Measurements from ENCODE around the gene PLEKHM3.
A peak's percentile ranks its signal among the peaks of the same experiment; 100 is the strongest.

Gene PLEKHM3

GRCh38 chr2:208042450-208042849 is 17.1 kb upstream of the PLEKHM3 start:
- TF ChIP-seq EP300 (IDR thresholded peaks at IDR 0.05; ENCODE audit: borderline replicate concordance) (no peak), ZBTB7A (IDR thresholded peaks at IDR 0.05; ENCODE audit: low read depth) (no peak), YY1 (IDR thresholded peaks at IDR 0.05; ENCODE audit: low read depth) (no peak)
- TF ChIP-seq, protein P1, sequence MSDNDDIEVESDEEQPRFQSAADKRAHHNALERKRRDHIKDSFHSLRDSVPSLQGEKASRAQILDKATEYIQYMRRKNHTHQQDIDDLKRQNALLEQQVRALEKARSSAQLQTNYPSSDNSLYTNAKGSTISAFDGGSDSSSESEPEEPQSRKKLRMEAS (IDR thresholded peaks at IDR 0.05): no peak

GRCh38 chr2:208042041-208042440 is 16.7 kb upstream of the PLEKHM3 start:
- TF ChIP-seq CREB1 (IDR thresholded peaks at IDR 0.05; ENCODE audit: low read depth) (no peak), EP300 (IDR thresholded peaks at IDR 0.05; ENCODE audit: borderline replicate concordance) (no peak)
- TF ChIP-seq, protein P1 (IDR thresholded peaks at IDR 0.05): no peak
- TF ChIP-seq, protein P2, sequence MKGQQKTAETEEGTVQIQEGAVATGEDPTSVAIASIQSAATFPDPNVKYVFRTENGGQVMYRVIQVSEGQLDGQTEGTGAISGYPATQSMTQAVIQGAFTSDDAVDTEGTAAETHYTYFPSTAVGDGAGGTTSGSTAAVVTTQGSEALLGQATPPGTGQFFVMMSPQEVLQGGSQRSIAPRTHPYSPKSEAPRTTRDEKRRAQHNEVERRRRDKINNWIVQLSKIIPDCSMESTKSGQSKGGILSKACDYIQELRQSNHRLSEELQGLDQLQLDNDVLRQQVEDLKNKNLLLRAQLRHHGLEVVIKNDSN (IDR thresholded peaks at IDR 0.05): no peak

DNA sequence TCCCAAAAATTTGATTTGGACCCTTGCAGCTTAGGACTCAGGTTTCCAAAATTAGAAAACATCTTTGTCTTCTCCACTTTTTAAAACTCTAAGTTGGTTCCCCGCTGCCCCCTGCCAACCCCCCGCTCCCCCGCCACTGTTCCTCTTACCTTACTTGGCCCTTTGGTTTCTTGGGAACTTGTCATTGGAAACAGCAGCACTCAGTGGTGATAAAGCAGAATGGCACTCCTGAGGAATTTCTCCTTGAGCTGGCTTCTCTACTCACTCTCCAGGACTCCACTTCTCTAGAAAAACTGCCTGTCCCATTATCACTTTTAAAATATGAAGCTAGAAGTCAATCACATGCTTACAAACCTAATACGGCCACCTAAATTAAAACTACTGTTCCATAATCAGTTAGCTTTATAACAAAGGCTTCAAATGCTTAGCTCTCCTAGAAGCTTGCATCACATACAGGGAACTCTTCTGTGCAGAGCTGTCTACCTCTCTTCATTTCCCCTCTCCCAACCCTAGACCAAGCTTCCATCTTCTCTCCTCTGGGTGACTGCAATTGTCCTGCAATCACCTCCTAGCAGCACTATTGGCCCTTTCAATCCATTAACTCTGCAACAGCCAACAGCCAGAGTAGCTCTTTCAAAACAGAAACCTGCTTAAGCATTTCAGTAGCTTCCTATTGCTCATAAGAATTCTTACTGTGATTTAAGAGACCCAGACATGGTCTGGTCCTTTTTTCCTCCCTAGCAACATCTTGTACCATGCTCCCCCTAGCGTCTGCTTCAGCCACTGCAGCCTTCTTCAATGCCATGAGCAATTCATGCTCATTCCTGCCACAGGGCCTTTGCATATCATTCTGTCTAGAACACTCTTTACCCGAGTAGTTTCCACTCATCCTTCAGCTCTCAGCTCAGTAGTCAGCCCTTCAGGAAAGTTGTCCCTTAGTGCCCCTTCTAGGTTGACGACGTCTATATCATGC is 15.2 kb upstream of the PLEKHM3 start:
- TF ChIP-seq YY1 (IDR thresholded peaks at IDR 0.05; ENCODE audit: low read depth): no peak
- TF ChIP-seq CREB1 (IDR thresholded peaks at IDR 0.05; ENCODE audit: low read depth): no peak
- TF ChIP-seq ZBTB7A (IDR thresholded peaks at IDR 0.05; ENCODE audit: low read depth): no peak
- TF ChIP-seq, protein P2 (IDR thresholded peaks at IDR 0.05): no peak
- no peak for TF ChIP-seq CEBPB (IDR thresholded peaks at IDR 0.05)
- TF ChIP-seq RAD21 (IDR thresholded peaks at IDR 0.05; ENCODE audit: low read depth): peak; percentile 71
- TF ChIP-seq EP300 (IDR thresholded peaks at IDR 0.05; ENCODE audit: borderline replicate concordance): no peak
- 0 out of 2 replicates have a peak, but pooled peaks have one; percentile 11 for TF ChIP-seq TEAD4 (IDR thresholded peaks at IDR 0.05)

DNA sequence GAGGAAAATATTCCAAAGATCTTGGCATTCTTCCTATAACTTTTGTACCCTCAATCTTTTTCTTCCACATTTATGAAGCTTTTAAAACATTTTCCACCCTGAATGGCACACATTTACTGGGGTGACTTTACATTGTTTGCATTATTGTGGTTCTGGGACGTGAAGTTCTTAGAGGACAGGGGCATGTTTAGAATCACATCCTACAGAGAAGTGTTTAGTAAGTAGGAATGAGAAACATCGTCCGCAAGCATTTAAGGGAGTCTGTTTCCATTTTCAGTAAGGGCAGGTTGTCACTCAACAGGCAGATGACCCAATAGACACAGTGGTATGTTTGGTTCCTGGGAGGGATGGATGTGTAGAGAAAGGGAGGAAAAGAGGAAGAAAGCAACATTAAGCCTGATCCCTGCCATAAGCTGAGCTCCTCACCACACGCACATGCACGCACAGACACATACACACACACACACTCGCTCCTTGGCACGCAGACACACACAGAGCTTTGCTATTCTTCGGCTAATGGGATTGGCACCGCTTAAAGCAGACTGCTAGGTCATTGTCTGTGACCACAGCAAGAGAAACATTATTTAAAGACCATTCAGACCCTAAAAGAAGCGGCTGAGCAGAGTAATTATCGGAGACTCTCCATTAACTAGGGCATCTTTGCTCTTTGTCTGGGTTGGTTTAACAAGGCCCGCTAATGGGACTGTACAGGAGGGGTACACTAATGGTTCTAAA is 14.2 kb upstream of the PLEKHM3 start:
- no peak for TF ChIP-seq NFIC (IDR thresholded peaks at IDR 0.05)
- no peak for TF ChIP-seq REST (IDR thresholded peaks at IDR 0.05; ENCODE audit: low read depth)
- no peak for TF ChIP-seq CREB1 (IDR thresholded peaks at IDR 0.05; ENCODE audit: low read depth)
- no peak for TF ChIP-seq TEAD4 (IDR thresholded peaks at IDR 0.05)
- TF ChIP-seq, protein P2 (IDR thresholded peaks at IDR 0.05): no peak
- TF ChIP-seq CEBPB (IDR thresholded peaks at IDR 0.05): no peak
- TF ChIP-seq TAF1 (IDR thresholded peaks at IDR 0.05; ENCODE audit: low read depth): no peak
- TF ChIP-seq TCF12 (IDR thresholded peaks at IDR 0.05; ENCODE audit: low read depth): no peak
- TF ChIP-seq ZBTB7A (IDR thresholded peaks at IDR 0.05; ENCODE audit: low read depth): no peak
- TF ChIP-seq EGR1 (IDR thresholded peaks at IDR 0.05): no peak
- no peak for TF ChIP-seq FOXM1 (IDR thresholded peaks at IDR 0.05; ENCODE audit: borderline replicate concordance, low read depth)
- TF ChIP-seq, protein P1 (IDR thresholded peaks at IDR 0.05): no peak
- TF ChIP-seq EP300 (IDR thresholded peaks at IDR 0.05; ENCODE audit: borderline replicate concordance): no peak
- no peak for TF ChIP-seq RAD21 (IDR thresholded peaks at IDR 0.05; ENCODE audit: low read depth)
- no peak for TF ChIP-seq YY1 (IDR thresholded peaks at IDR 0.05; ENCODE audit: low read depth)

DNA sequence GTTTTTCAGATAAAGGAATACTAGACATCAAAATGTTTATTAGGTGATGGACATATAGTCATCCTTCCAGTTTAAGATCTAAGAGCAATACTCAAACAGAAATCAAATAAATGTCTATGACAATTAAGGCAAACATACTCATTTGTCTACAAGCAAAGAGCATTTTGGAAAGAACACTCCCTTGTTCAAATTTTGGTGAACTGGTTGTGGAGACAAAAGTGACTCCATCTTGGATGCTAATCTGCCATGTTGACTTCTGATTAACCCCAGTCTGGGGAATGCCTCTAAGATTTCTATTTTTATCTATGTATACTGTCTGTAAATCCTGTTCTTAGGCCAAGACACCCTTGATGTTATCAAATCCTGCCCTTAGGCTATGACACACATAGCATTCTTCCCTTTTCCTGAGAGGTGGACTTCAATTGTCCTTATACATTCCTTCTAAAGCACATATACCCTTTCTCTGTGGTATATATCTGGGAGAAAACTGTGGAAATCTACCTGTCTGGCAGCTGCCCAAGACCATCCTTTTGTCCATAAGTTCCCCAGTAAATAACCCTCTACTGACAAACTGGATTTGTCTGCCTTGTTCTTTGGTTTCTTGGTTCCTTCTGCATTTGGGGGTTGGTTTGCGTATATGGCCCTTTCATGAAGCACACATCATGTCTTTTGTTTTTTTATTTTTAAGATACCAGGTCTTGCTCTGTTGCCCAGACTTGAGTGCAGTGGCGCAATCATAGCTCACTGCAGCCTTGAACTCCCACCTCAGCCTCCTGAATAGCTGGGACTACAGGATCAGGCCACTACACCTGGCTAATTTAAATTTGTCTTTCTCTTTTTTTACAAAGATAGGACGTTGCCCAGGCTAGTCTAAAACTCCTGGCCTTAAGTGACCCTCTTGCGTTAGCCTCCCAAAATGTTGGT is 12.5 kb upstream of the PLEKHM3 start:
- TF ChIP-seq TCF12 (IDR thresholded peaks at IDR 0.05; ENCODE audit: low read depth) (no peak), FOXM1 (IDR thresholded peaks at IDR 0.05; ENCODE audit: borderline replicate concordance, low read depth) (no peak), CREB1 (IDR thresholded peaks at IDR 0.05; ENCODE audit: low read depth) (no peak), RAD21 (IDR thresholded peaks at IDR 0.05; ENCODE audit: low read depth) (no peak), TAF1 (IDR thresholded peaks at IDR 0.05; ENCODE audit: low read depth) (no peak), ZBTB7A (IDR thresholded peaks at IDR 0.05; ENCODE audit: low read depth) (no peak), EGR1 (IDR thresholded peaks at IDR 0.05) (no peak), NFIC (IDR thresholded peaks at IDR 0.05) (no peak), REST (IDR thresholded peaks at IDR 0.05; ENCODE audit: low read depth) (no peak), TEAD4 (IDR thresholded peaks at IDR 0.05) (no peak), CEBPB (IDR thresholded peaks at IDR 0.05) (no peak), EP300 (IDR thresholded peaks at IDR 0.05; ENCODE audit: borderline replicate concordance) (no peak), YY1 (IDR thresholded peaks at IDR 0.05; ENCODE audit: low read depth) (no peak)
- TF ChIP-seq, protein P2 (IDR thresholded peaks at IDR 0.05): no peak
- TF ChIP-seq, protein P1 (IDR thresholded peaks at IDR 0.05): no peak
